Stimulated activated memory B cell treated with anti-CD40 and anti-IgM and Interleukin-4, amounts not matched to agents 10 μg/mL and 1 μg/mL and 100 μg/mL, for 72 hours (primary cell): ENCODE measurements around the gene CAMK1.
"Not testable (repeated sequence)": the region's sequence is repeated elsewhere in the genome, so short reads cannot be mapped to it uniquely, and the experiment has no call there.

Experiments
- ATAC-seq: fragments of 150-1000 bp; cut with Tn5 transposase; 2 replicates; pipeline ENCODE4 v1.10.0; 2021
- H3K27ac Mint-ChIP-seq: one replicate; pipeline ENCODE4 v1.8.0; 2022; ENCODE audit warnings: mild to moderate bottlenecking, mixed read lengths
- H3K27me3 Mint-ChIP-seq: one replicate; pipeline ENCODE4 v1.8.0; 2022; ENCODE audit warnings: mixed read lengths
- H3K36me3 Mint-ChIP-seq: one replicate; pipeline ENCODE4 v1.8.0; 2022; ENCODE audit warnings: mixed read lengths
- H3K4me1 Mint-ChIP-seq: one replicate; pipeline ENCODE4 v1.8.0; 2022; ENCODE audit warnings: mixed read lengths
- H3K4me3 Mint-ChIP-seq: one replicate; pipeline ENCODE4 v1.8.0; 2022; ENCODE audit warnings: mild to moderate bottlenecking, moderate library complexity, mixed read lengths
- H3K9me3 Mint-ChIP-seq: one replicate; pipeline ENCODE4 v1.8.0; 2022; ENCODE audit warnings: mixed read lengths

Gene CAMK1

GRCh38 chr3:9783954-9784353, 14.2 kb upstream of the CAMK1 start:
- Mint-ChIP-seq H3K36me3 (peaks cover 68% of the 10 kb centered on the region), H3K27me3 (no peaks in the 10 kb centered on the region)
- ATAC-seq, result no peak

GRCh38 chr3:9782770-9783169, 13.0 kb upstream of the CAMK1 start:
- no peak for ATAC-seq
- Mint-ChIP-seq H3K27me3 (no peaks in the 10 kb centered on the region), H3K4me3 (no peak overlapping the region), H3K4me1 (peaks cover 58% of the 10 kb centered on the region), H3K9me3 (no peaks in the 10 kb centered on the region), H3K36me3 (peaks cover 58% of the 10 kb centered on the region), H3K27ac (peak overlapping the region; percentile 97)

More at GRCh38 chr3:9783954-9784353, 14.2 kb upstream of the CAMK1 start:
- Mint-ChIP-seq H3K4me3 (no peak overlapping the region), H3K27ac (no peak overlapping the region), H3K4me1 (peaks cover 49% of the 10 kb centered on the region), H3K9me3 (no peaks in the 10 kb centered on the region)

DNA sequence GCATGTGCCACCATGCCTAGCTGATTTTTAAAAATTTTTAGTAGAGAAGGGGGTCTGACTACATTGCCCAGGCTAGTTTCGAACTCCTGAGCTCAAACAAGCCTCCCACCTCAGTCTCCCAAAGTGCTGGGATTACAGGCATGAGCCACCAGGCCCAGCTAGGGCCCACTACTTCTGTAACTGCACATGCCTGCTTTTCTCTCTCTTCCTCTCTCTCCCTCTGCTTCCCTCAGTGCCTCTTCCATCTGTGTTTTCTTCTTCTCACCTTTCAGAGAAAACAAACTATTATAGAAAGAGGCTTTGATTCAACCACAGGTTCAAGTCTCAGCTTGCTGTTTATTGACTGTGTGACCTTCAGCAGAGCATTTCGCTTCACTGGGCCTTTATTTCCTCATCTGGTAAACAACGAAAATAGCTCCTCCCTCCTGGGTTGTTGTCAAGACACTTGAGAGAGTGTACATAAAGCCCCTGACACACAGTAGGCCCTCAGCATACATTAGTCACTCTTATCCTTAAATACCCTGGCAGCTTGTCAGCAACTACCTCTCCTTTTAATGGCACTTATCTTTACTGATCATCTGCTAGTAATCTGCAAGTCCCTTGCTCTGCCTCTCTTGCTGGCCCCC, 12.3 kb upstream of the CAMK1 start:
- Mint-ChIP-seq H3K9me3 (no peaks in the 10 kb centered on the region), H3K4me3 (peak overlapping the region; percentile 26), H3K27me3 (no peaks in the 10 kb centered on the region), H3K4me1 (peaks cover 58% of the 10 kb centered on the region), H3K36me3 (peaks cover 51% of the 10 kb centered on the region), H3K27ac (peak overlapping the region; percentile 97)
- no peak for ATAC-seq

DNA sequence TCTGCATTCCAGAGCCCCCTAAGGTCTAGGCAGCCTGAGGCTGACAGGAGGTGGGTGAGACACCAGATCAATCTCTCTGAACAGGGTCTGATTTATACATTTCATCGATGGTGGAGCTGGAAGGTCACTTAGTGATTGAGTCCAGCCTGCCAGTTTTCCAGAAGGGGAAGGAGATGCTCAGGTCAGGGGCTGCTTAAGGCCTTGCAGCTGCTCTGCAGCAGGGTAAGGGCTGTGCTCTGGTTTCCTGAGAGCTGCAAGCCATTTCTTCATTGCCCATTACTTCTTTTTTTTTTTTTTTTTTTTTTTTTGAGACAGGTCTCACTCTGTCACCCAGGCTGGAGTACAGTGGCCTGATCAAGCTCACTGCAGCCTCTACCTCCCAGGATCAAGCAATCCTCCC, 11.8 kb upstream of the CAMK1 start:
- Mint-ChIP-seq H3K27ac (peak overlapping the region; percentile 97), H3K4me1 (peaks cover 62% of the 10 kb centered on the region), H3K36me3 (peaks cover 46% of the 10 kb centered on the region), H3K27me3 (no peaks in the 10 kb centered on the region), H3K9me3 (no peaks in the 10 kb centered on the region), H3K4me3 (no peak overlapping the region)
- ATAC-seq, result no peak

GRCh38 chr3:9780910-9781309, 11.2 kb upstream of the CAMK1 start:
- peaks cover 40% of the 10 kb centered on the region for H3K36me3 Mint-ChIP-seq
- H3K9me3 Mint-ChIP-seq, result no peaks in the 10 kb centered on the region
- H3K27ac Mint-ChIP-seq, result peak overlapping the region; percentile 97
- no peaks in the 10 kb centered on the region for H3K27me3 Mint-ChIP-seq
- peak overlapping the region; percentile 55 for H3K4me3 Mint-ChIP-seq
- no peak for ATAC-seq
- H3K4me1 Mint-ChIP-seq, result peaks cover 63% of the 10 kb centered on the region

DNA sequence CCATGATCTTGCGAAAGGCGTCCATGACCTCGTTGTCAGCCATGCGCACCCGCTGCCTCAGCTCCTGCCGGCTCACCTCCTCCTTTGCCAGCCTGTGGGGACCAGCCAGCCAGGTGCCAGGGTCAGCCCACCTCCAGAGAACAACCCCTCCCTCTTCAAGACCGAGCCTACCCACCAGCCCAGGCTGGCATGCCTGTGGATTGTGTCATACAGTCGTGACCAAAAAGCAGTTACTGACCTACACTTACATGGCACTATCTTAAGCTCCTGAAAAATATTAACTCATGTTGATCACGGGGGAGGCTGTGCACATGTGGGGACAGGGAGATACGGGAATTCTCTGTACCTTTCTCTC, 10.7 kb upstream of the CAMK1 start:
- peaks cover 63% of the 10 kb centered on the region for H3K4me1 Mint-ChIP-seq
- H3K27ac Mint-ChIP-seq, result peak overlapping the region; percentile 97
- H3K4me3 Mint-ChIP-seq, result peak overlapping the region; percentile 55
- H3K9me3 Mint-ChIP-seq, result no peaks in the 10 kb centered on the region
- H3K36me3 Mint-ChIP-seq, result peaks cover 35% of the 10 kb centered on the region
- no peaks in the 10 kb centered on the region for H3K27me3 Mint-ChIP-seq
- ATAC-seq, result peak; percentile 1

- Mint-ChIP-seq H3K4me1 (peaks cover 63% of the 10 kb centered on the region), H3K36me3 (peaks cover 29% of the 10 kb centered on the region), H3K27ac (peak overlapping the region; percentile 97), H3K9me3 (no peaks in the 10 kb centered on the region), H3K27me3 (no peaks in the 10 kb centered on the region), H3K4me3 (peak overlapping the region; percentile 55)
- ATAC-seq, result peak; percentile 93
Observed at GRCh38 chr3:9779721-9780457, 10.1 kb upstream of the CAMK1 start.

GRCh38 chr3:9779075-9779593, 9.4 kb upstream of the CAMK1 start:
- no peak overlapping the region for H3K4me3 Mint-ChIP-seq
- H3K27ac Mint-ChIP-seq, result peak overlapping the region; percentile 97
- H3K9me3 Mint-ChIP-seq, result no peaks in the 10 kb centered on the region
- ATAC-seq, result no peak
- H3K36me3 Mint-ChIP-seq, result peaks cover 27% of the 10 kb centered on the region
- peaks cover 63% of the 10 kb centered on the region for H3K4me1 Mint-ChIP-seq
- H3K27me3 Mint-ChIP-seq, result no peaks in the 10 kb centered on the region

DNA sequence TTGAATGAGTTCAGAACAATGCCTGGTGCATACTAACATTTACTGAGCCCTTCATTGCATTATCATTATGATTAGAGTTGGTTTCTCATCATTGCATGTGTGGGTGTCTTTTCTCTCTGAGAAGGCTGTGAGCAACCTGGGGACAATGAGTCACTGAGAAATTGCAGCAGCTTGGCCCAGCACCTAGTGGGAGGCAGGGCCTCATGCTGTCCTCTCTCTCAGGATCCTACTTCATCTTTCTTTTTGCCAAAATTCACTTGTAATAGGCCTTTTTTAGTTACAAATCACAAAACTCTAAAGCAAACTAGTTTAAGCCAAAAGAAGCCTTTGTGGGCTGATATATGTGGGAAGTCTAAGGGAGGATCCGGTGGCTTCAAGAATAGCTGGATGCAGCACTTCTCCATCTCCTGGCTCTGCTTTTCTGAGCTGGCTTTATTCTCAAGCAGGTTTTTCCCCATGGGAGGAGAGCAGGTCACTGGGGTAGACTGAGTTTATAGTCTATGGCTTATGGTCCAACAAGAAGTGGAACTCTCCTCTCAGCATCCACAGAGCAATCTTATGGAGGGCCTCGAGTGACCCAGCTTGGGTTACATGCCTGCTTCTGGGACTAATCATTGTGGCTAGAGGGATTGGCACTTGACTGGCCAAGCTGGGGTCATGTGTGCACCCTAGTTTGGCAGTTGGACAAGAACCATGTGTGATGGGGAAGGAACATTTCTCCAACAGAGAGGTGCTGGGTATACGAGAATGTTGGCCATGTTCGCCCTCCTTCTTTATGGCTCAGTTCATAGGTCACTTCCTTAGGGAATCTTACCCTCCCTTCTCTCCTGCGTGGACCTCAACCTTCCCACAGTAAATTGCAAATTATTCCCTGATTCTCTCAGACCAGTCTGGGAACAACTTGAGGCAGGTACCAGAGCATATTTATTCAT, 8.7 kb upstream of the CAMK1 start:
- Mint-ChIP-seq H3K36me3 (peaks cover 20% of the 10 kb centered on the region), H3K4me1 (peaks cover 63% of the 10 kb centered on the region)
- peak; percentile 55 for ATAC-seq

GRCh38 chr3:9777694-9778021, 7.9 kb upstream of the CAMK1 start:
- Mint-ChIP-seq H3K27ac (peak overlapping the region; percentile 97), H3K9me3 (no peaks in the 10 kb centered on the region), H3K27me3 (no peaks in the 10 kb centered on the region), H3K4me1 (peaks cover 59% of the 10 kb centered on the region), H3K36me3 (peaks cover 15% of the 10 kb centered on the region), H3K4me3 (no peak overlapping the region)
- ATAC-seq, result no peak

More for the DNA sequence above, 8.7 kb upstream of the CAMK1 start:
- H3K27ac Mint-ChIP-seq, result peak overlapping the region; percentile 97
- H3K9me3 Mint-ChIP-seq, result no peaks in the 10 kb centered on the region
- no peak overlapping the region for H3K4me3 Mint-ChIP-seq
- no peaks in the 10 kb centered on the region for H3K27me3 Mint-ChIP-seq

DNA sequence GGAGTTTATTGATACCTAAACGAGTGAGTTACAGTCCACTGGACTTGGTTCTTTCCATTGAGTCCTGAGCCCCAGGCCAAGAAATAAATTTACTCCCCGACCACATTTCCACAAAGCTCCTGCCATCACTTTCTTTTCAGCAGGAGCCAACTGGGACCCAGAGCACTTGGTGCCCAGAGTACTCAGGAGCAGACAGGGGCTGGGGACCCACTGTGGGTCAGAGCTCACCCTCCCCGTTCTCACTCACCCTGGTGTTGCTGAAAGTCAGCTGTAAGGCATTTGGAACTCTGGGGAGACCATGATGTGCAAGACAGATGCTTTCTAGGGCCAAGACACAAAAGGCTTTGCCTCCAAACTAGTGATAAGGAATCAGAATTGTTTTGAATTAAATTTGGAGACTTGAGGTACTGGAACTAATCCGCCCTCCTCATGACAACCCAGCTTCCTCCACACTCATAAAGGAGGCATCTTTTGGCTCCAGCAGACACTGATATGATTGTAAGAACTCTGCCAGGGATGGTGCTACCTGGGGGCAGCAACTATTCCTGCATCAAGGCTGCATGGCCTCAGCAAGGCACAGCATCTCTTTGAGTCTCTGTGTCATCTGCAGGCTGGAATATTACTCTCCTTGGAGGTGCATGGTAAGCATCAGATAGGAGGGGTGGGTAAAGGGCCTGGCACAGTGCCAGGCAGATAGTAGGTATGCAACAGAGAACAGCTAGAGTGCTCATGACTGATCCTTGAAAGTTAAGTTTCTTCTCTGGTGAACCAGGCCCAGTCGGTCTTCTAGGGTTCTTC, 7.3 kb upstream of the CAMK1 start:
- Mint-ChIP-seq H3K27me3 (no peaks in the 10 kb centered on the region), H3K27ac (peak overlapping the region; percentile 97), H3K4me1 (peaks cover 53% of the 10 kb centered on the region), H3K9me3 (no peaks in the 10 kb centered on the region), H3K4me3 (no peak overlapping the region), H3K36me3 (peaks cover 10% of the 10 kb centered on the region)
- ATAC-seq, result no peak

DNA sequence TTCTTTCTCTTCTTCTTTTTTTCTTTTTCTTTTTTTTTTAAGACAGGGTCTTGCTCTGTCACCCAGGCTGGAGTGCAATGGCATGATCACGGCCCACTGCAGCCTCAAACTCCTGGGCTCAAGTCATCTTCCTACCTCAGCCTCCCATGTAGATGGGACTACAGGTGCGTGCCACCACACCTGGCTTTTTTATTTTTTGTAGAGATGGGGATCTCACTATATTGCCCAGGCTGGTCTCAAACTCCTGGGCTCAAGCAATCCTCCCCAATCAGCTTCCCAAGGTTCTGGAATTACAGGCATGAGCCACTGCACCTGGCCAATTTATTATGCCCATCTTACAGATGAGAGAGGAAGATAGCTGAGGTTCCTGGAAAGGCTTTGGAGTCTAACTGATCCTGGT, 1.3 kb upstream of the CAMK1 start:
- not testable (repeated sequence) for H3K36me3 Mint-ChIP-seq, H3K9me3 Mint-ChIP-seq, ATAC-seq
- Mint-ChIP-seq H3K27ac (peak overlapping the region; percentile 3), H3K4me3 (peak overlapping the region; percentile 54), H3K4me1 (peaks cover 33% of the 10 kb centered on the region), H3K27me3 (peaks cover 20% of the 10 kb centered on the region)

DNA sequence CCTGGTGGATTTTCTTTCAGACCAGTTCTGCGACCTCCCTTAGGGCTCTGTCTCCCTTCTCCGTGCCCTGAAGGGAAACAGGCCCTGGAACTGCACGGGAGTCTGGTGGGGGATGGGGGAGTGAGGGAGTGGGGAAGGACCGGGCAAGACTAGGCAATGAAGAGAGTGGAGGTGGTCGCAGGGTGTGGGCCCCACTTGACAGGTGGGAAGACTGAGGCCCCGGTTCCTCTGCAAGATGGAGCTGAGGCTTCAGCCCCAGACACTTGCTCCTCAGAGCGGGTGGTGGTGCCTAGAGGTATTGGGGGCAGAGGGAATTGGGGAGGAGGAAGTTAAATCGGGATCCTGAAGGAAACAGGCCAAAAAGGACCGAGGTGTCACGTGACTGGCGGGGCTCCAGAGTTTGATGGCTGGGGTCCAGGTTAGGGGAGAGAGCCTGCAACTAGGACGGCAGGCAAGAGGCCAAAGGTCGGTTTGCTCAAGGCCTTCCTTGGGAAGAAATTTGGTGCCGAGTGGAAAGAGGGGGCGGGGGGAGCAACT, 597 bp upstream of the CAMK1 start:
- H3K4me1 Mint-ChIP-seq, result peaks cover 33% of the 10 kb centered on the region
- H3K4me3 Mint-ChIP-seq, result peak overlapping the region; percentile 55

DNA sequence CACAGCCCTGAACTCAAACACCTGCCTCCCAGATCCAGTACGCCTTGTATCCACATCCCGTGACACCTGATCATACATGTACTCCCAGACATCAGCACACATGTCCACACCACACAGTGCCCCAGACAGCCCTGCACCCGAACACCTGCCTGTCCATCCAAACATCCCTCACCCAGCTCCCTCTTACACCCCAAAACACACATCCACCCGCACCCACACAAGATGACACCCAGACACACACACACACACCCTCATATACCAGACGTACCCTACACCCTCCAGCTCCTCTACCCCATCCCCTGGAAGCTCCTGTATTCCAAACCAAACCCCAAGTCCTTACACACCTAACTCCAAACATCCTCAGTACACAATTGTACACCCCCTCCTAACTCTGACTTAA, 735 bp downstream of the CAMK1 start:
- H3K9me3 Mint-ChIP-seq, result no peaks in the 10 kb centered on the region
- peak overlapping the region; percentile 55 for H3K4me3 Mint-ChIP-seq
- peaks cover 20% of the 10 kb centered on the region for H3K27me3 Mint-ChIP-seq
- no peak for ATAC-seq
- H3K36me3 Mint-ChIP-seq, result peaks cover 5% of the 10 kb centered on the region
- peaks cover 33% of the 10 kb centered on the region for H3K4me1 Mint-ChIP-seq
- H3K27ac Mint-ChIP-seq, result peak overlapping the region; percentile 3

More for the DNA sequence above, 597 bp upstream of the CAMK1 start:
- H3K27me3 Mint-ChIP-seq, result peaks cover 20% of the 10 kb centered on the region
- no peak for ATAC-seq
- H3K36me3 Mint-ChIP-seq, result peaks cover 5% of the 10 kb centered on the region
- no peaks in the 10 kb centered on the region for H3K9me3 Mint-ChIP-seq
- H3K27ac Mint-ChIP-seq, result peak overlapping the region; percentile 3
